GM12873 (cell line): ENCODE data around the gene KRT3.

Experiments used
- CTCF ChIP-seq: IDR thresholded peaks from 2 replicates; pipeline ENCODE4 v1.5.1; 2012; ENCODE audit warnings: low read depth, mild to moderate bottlenecking, moderate library complexity, low read length, control low read depth; ENCODE audit not compliant: insufficient read depth; ENCODE audit errors: missing control alignments

KRT3 gene

GRCh38 chr12:52832451-52832850 lies 36.5 kb upstream of the KRT3 start:
- TF ChIP-seq CTCF: no peak

GRCh38 chr12:52831251-52831650 lies 35.3 kb upstream of the KRT3 start:
- TF ChIP-seq CTCF: no peak

- TF ChIP-seq CTCF: no peak
Observed at GRCh38 chr12:52829986-52830770, 34.3 kb upstream of the KRT3 start.

- TF ChIP-seq CTCF: no peak
Observed at GRCh38 chr12:52828591-52829021, 32.7 kb upstream of the KRT3 start.

GRCh38 chr12:52828156-52828555 lies 32.2 kb upstream of the KRT3 start:
- no peak for TF ChIP-seq CTCF

- TF ChIP-seq CTCF: no peak
Observed at GRCh38 chr12:52827499-52828090, 31.7 kb upstream of the KRT3 start.

- no peak for TF ChIP-seq CTCF
Observed at GRCh38 chr12:52826611-52827498, 30.9 kb upstream of the KRT3 start.
